Measurements from ENCODE around the gene SORBS1.

GRCh38 chr10:95503001-95503400 lies 58.2 kb downstream of the SORBS1 start:
- TF ChIP-seq CTCF (conservative IDR thresholded peaks at IDR 0.05; ENCODE audit: low read depth, low read length) (no peak), EZH2 (IDR thresholded peaks at IDR 0.05; ENCODE audit: low read length, unreplicated experiment) (no peak), EZH2phosphoT487 (IDR thresholded peaks at IDR 0.05; ENCODE audit: borderline replicate concordance, low read length) (no peak)
